Left colon (tissue), 2 donors: ENCODE data around the gene PIH1D2. TPM values are rescaled to one million over a fixed set of nuclear protein-coding genes. Genes with fewer than 3 reads are reported as not detected.

Experiments
- ATAC-seq: fragments of 200-7000 bp; cut with Tn5 transposase; one replicate; pipeline ENCODE4 v1.9.1; 2020; ENCODE audit warnings: mild to moderate bottlenecking, moderate library complexity
- DNase-seq, 2 donors: peaks; one replicate each; pipeline ENCODE4 v3.0.0-alpha.2; 2020
- intact Hi-C, 2 donors: fragments of 100-400 bp; cut with DNase I in 1 of 2; cut with micrococcal nuclease in 1 of 2; formaldehyde crosslinking; loops; one replicate each; pipeline versions ENCODE4 v1.11.2 to v1.14.0; 2022; cut with DNase I, micrococcal nuclease
- total RNA-seq, 2 donors: library from RNA; stranded (reverse); fragmentation: NEBNext Ultra II Directional; extraction: Animal tissue kit (Norgen Biotek cat#: 25700); gene quantifications; one replicate each; pipeline ENCODE4 v1.2.1, GENCODE V29; 2021
- donor health status: DM: no; HTN: no; CAD: no.
- donor health status: DM: yes; HTN: yes; CAD: no.

Gene PIH1D2
- total RNA-seq, 2 donors from 2014 or later, result 0.92 to 0.98 TPM

- intact Hi-C loops, result no loop called here
- DNase-seq (no peak), ATAC-seq (no peak)
These were observed 50.7 kb downstream of the PIH1D2 start for GRCh38 chr11:112023104-112023503.

DNA sequence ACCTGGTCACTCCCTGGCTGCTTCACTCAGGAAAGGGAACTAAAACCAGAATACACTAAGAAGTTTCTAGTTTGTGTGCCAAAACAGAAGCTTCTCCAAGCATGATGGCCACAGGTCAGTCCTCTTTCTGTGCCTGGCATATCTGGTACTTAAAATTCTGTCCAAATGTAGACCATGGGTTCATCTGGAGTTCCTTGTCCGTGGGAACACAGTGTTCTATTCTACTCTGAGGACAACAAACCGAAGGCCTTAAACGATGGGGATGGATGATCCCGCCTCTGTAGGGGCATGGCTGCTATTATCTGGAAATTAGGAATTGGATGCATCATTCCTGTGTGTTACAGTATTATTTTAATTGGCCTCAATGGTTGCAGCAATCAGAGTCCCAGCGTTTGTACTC, 54.8 kb downstream of the PIH1D2 start:
- no peak for ATAC-seq
- DNase-seq, result no peak
- intact Hi-C loops, result no loop called here

Other genes starting within 250 kb of the PIH1D2 start
- 10 to 100 TPM; 20.6 to 23.4 TPM for gene ALG9, start 202.4 kb downstream of the PIH1D2 start, total RNA-seq
- 1 to 10 TPM; 1.2 to 1.9 TPM for gene FDXACB1, start 194.9 kb downstream of the PIH1D2 start, total RNA-seq
- 10 to 100 TPM; 19.1 to 23.0 TPM for gene CFAP68, start 194.5 kb downstream of the PIH1D2 start, total RNA-seq
- 100 to 1,000 TPM in 1 of 2 donors, 10 to 100 TPM in 1; 11.5 to 100 TPM for gene CRYAB, start 162.2 kb downstream of the PIH1D2 start, total RNA-seq
- gene HSPB2, start 161.3 kb downstream of the PIH1D2 start, total RNA-seq, result 1 to 10 TPM in 1 of 2 donors, under 1 TPM in 1; 0.73 to 3.1 TPM
- gene C11orf52, start 155.1 kb downstream of the PIH1D2 start, total RNA-seq, result 10 to 100 TPM in 1 of 2 donors, 1 to 10 TPM in 1; 8.5 to 10.1 TPM
- gene DIXDC1, start 136.7 kb downstream of the PIH1D2 start, total RNA-seq, result 10 to 100 TPM in 1 of 2 donors, 1 to 10 TPM in 1; 7.7 to 14.2 TPM
- 10 to 100 TPM; 51.1 to 75.3 TPM for gene DLAT, start 48.6 kb downstream of the PIH1D2 start, total RNA-seq
- 10 to 100 TPM; 13.5 to 13.9 TPM for gene NKAPD1, start 282 bp upstream of the PIH1D2 start, total RNA-seq
- 10 to 100 TPM; 49.1 to 65.1 TPM for gene TIMM8B, start 12.7 kb upstream of the PIH1D2 start, total RNA-seq
- gene SDHD, start 12.9 kb upstream of the PIH1D2 start, total RNA-seq, result 100 to 1,000 TPM; 215 to 252 TPM
- 100 to 1,000 TPM in 1 of 2 donors, 10 to 100 TPM in 1; 74.7 to 154 TPM for gene IL18, start 90.1 kb upstream of the PIH1D2 start, total RNA-seq
- under 1 TPM; 0.31 to 0.39 TPM for gene TEX12, start 93.4 kb upstream of the PIH1D2 start, total RNA-seq
- gene BCO2, start 101.5 kb upstream of the PIH1D2 start, total RNA-seq, result 1 to 10 TPM; 3.4 to 4.3 TPM
- 10 to 100 TPM; 33.0 to 36.6 TPM for gene PTS, start 152.4 kb upstream of the PIH1D2 start, total RNA-seq
- gene PLET1, start 186.8 kb upstream of the PIH1D2 start, total RNA-seq, result not detected